HG03432 (cell line): Measurements from ENCODE around the gene CFAP53.
"Not testable (repeated sequence)": the region's sequence is repeated elsewhere in the genome, so short reads cannot be mapped to it uniquely, and the experiment has no call there.

Experiments used
- ATAC-seq: cut with Tn5 transposase; IDR thresholded peaks from one replicate; pipeline ENCODE4 v1.9.1; 2021; ENCODE audit warnings: mild to moderate bottlenecking, moderate library complexity; ENCODE audit not compliant: unreplicated experiment

Gene CFAP53

DNA sequence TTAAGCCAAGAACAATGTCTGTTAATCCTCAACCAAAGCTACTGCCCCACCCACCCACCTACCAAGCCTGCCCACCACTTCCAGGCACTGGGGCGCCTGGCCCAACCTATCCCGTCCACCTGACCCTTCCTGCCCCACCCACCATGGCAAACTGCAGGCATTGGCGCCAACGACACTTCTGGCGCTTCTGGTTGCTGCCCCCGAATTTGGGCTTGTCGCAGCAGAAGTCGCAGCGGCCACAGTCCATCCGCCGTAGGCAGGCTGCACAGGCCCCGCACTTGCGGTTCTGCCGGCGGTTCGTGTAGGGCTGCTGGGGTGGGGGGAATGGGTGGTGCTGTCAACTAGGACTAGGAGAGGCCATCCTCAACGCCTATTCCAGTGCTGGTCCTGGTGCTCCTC is 7.7 kb upstream of the CFAP53 start:
- no peak for ATAC-seq

DNA sequence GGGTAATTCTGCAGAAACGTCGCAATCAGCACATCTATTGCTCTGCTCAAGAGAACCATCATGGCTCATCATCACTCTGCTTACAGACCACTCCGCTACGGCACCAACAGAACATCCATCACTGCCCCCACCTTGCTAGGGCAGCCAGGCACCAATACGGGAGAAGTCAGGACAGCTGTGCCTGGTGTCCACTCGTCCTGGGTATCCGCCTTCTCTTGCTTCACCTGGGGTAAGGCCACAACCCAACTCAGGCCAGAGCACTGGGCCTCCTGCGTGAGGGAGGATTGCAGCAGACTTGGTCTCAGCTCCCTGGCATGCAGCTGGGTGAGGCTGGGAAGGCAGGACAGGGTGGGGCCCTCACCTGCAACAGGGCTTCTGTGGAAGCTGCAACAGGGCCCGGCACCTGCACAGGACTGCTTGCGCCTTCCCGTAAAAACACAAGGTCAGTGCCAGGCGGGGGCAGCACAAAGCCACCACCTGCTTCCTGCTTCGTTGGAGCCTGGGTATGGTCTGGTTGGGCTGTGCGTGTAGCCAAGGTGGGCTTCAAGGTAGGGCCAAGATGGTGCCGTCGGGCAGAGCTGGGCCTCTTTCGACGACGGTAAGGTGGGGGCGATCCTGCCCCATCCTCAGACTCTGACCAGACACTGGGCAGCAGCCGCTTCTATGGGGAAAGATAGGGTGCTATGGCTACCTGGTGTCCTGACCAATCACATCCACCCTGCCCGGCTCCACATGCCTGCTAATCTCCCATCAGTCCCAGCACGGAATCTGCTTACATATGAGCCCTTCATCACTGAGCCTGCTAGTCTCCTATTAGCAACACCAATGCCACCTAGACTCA is 7.1 kb upstream of the CFAP53 start:
- no peak for ATAC-seq

DNA sequence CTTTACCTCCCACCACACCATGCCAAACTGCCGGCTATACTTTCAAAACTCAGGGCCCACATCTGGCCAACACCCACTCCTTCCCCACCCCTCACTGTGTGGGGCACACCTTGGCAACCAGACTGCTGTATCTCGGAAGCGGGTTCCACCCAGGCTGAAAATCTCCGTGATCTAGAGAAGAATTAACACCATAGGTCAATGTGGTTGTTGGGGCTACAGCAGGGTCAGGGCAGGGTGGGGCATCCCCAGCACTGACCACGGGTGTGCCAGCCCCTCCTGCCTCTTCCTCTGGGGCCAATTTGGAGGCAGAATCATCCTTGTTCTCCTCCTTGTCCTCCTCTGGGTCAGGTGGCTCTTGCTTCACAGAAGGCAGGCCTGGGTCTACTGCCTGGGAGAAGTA is 6.3 kb upstream of the CFAP53 start:
- ATAC-seq, result no peak

- peak; percentile 77 for ATAC-seq
These were observed 1.9 kb upstream of the CFAP53 start for GRCh38 chr18:50268022-50268747.

DNA sequence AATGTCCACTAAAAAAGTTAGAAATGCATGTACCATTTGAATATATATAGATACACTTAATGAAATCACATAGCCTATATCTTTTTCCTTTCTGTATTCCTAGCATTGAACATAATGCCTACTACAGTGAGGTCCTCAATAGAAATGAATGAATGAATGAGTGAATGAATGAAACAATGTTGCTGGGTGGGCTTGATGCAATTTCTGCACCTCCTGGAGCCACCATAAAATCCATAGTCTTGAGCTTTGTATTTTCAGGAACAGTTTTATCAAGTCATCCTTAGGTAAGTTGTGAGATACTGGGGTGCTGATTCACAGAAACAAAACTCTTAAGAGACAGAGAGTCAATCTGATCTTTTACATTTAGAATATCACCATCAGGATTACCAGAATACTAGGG is 3.3 kb downstream of the CFAP53 start:
- ATAC-seq, result no peak

DNA sequence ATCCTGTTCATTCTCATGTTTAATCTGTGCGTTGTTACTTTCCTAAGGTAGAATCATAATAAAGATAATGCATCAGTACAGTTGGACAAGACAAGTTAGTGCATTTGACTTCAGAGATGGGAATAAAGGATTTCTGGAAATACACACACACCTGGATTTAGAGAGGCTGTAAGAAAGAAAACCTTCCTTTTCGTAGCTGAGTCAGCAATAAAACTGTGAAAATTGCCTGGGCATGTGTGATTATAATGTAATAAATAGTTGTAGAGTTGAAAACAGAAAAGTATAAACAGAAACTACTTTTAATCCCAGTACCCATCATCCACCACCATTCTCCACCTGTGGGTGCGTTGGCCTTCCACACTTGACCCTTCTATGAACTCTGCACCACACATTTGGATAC is 15.4 kb downstream of the CFAP53 start:
- no peak for ATAC-seq

DNA sequence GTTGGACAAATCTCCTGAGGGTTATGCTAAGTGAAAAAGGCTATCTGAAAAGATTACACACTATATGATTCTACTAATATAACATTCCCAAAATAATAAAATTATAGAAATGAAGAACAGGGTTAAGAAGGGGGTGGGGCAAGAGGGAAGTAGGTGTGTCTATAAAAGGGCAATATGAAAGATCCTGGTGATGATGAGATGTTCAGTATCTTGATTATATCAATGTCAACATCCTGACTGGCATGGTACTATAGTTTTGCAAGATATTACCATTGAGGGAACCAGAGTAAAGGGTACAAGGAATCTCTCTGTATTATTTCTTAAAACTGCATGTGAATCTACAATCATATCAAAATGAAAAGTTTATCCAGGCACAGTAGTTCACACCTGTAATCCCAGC is 16.7 kb downstream of the CFAP53 start:
- ATAC-seq, result no peak

DNA sequence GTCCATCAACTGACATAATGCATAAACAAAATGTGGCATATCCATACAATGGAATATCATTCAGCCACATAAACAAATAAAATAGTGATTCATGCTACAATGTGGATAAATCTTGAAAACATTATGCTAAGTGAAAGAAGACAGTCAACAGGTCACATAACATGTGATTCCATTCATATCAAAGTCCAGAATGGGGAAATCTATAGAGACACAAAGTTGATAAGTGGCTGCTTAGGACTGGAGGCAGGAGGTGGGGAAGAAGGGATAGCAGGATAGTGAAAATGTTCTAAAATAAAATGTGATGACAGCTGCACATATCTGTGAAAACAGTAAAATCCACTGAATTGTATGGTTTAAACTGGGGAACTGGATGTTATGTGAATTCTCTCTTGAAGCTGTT is 18.7 kb downstream of the CFAP53 start:
- ATAC-seq, result no peak

DNA sequence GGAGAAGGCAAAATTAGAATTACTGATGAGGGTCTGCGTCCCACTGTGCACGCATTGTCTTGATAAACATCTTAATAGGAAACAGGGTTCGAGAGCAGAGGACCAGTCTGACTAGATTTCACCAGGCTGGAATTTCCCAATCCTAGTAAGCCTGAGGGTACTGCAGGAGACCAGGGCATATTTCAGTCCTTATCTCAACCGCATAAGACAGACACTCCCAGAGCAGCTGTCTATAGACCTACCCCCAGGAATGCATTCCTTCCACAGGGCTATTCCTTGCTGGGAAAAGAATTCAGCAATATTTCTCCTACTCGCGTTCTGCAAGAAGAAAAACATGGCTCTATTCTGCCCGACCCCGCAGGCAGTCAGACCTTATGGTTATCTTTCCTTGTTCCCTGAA is 24.5 kb downstream of the CFAP53 start:
- ATAC-seq, result not testable (repeated sequence)

GRCh38 chr18:50240080-50240563 is 26.2 kb downstream of the CFAP53 start:
- no peak for ATAC-seq

- no peak for ATAC-seq
These were observed 33.9 kb downstream of the CFAP53 start for GRCh38 chr18:50232419-50232818.

DNA sequence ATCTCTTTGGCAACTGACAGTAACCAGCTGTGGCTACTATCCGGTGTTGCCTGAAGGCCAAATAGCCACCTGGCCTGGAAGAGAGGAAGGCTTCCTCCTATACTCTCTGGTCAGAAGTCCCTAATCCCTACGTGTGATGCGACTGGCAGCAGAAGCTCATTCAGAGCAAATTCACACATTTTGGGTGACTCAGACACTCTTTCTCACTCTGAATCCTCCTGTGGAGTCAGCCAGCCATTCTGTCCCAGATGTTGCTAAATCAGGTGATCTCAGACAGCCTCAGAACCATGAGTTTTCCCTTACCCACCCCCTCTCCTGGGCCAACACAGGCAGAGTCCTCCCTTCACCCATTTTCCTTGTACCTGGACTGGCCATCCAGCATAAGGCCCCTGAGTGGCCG is 34.7 kb downstream of the CFAP53 start:
- ATAC-seq, result no peak

- not testable (repeated sequence) for ATAC-seq
These were observed 46.0 kb downstream of the CFAP53 start for GRCh38 chr18:50220249-50220648.

- peak; percentile 57 for ATAC-seq
These were observed 47.7 kb downstream of the CFAP53 start for GRCh38 chr18:50218432-50219197.

DNA sequence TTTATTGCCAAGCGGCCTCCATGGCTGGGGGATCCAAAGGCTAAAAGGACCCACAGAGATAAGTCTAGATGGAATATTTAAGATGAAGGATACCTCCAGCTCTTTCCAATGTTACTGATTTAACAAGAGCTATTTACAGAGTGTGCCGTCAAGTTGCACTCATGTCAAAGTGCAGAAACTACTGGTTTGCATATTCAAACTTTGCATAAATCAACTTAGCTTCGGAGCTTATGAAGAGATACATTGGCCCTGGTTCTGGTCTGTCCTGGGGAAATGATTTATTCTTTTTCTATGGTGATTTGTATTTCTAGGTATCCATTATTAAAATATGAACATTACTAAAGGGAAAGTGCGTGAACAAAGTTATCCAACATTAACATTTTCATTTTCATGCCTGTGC is 57.0 kb downstream of the CFAP53 start:
- no peak for ATAC-seq

DNA sequence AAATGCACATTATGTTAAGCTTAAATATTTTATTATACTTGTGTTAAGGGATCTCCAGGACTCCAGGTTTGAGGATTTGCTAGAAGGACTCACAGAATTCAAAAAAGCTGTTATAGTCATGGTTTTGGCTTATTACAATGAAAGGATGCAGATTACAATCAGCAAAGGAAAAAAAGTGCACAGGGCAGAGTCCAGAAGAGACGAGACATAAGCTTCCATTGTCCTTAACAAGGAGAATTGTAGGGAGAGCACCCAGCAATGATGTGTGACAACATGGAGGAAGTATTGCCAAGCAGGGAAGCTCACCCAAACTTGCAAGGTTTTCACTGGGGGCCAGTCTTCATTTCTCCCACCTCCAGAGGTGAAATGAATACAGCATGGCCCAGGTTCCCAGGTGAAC is 58.6 kb downstream of the CFAP53 start:
- ATAC-seq, result no peak

DNA sequence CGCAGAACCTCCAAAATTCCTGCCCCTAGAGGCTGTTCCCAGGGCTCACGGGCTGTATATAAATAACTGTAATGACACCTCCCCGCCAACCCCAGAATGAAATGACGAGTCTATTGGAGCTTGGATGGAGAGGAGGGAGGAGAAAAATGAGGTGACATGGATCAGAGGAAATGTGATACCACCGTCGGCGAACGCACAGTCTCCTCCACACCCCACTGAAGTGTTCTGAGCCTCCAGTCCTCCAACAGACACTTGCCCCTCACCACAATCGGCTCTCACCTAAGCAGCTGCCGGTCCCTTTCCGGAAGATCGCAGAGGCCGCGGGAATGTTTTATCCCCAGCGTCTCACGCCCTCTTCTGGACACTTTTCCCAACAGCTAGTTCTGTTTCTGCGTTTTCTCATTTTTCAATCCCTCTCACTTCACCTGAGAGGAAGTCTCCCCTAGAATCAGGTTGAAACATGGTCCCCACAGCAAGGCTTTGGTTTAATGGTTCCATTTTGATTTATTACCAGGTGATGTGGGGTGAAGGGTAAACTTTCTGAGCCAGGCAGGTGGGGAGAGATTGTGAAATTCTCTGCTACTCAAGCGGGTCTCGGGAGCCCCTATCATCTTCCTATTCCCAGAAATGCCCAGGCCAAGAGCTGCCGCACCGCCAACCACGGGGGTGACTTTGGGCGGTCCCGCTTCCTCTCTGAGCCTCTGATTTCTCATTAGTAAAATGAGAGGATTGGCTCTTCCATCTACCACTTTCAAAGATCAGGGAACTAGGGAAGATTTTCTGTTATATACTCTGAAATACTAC is 62.3 kb downstream of the CFAP53 start:
- ATAC-seq, result no peak

GRCh38 chr18:50201476-50202018 is 64.7 kb downstream of the CFAP53 start:
- ATAC-seq, result no peak

DNA sequence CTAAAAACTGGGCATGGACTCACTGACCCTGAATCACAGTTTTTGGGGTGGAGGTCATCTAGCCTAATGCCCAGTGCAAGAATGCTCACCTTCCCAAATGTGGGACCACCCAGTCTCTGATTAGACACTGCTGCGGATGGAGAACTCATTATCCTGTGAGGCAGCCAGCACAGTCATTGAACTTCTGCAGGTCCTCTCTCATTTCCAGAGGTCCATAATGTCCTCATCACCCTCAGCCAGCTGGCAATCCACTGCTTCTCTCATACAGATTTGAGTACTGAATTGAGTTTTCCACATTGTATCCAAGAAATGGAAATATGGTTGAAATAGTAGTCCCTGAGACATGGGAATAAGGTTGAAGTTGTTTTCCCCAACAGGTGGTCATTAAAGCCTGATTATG is 66.4 kb downstream of the CFAP53 start:
- no peak for ATAC-seq

- no peak for ATAC-seq
These were observed 66.9 kb downstream of the CFAP53 start for GRCh38 chr18:50199346-50199855.
